ENCODE data around the gene ZCWPW1.

ZCWPW1 gene

DNA sequence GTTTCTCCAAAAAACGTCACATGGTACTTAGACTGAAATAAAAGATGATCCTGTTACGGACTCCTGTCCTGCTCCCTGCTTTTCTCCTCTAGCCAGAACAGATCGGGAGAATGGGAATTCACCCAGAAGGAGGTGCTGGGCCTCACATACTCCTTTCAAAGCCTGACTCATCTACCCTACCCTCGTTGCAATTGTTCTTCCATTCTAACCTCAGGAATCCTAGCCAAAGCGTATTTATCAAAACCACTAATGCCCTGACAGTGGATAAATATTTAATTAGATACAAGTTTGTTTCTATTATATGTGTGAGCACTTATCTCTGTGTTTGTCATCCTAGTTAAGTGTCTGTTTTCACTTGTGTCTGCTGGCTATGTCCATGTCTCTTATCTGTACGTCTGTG, 21.7 kb downstream of the ZCWPW1 start:
- Histone ChIP-seq H3K27me3 (ENCODE audit: low read length) (no peaks in the 10 kb centered on the region), H3K9me2 (replicated peaks; ENCODE audit: insufficient read depth, low read length) (no peaks in the 10 kb centered on the region), H3F3A (ENCODE audit: insufficient read depth) (no peaks in the 10 kb centered on the region), H3K9ac (ENCODE audit: low read length) (no peak overlapping the region), H4K20me1 (ENCODE audit: low read depth, low read length) (no peaks in the 10 kb centered on the region), H3K27ac (ENCODE audit: low read depth, low read length) (no peak overlapping the region), H3K9me3 (ENCODE audit: insufficient read depth, low read length) (no peaks in the 10 kb centered on the region), H3K36me3 (ENCODE audit: low read length) (no peaks in the 10 kb centered on the region), H3K79me2 (ENCODE audit: insufficient read depth, low read length) (no peaks in the 10 kb centered on the region), H2AFZ (ENCODE audit: low read depth, low read length, severe bottlenecking) (no peak overlapping the region), H3K4me2 (ENCODE audit: low read depth, low read length, poor library complexity, severe bottlenecking) (no peak overlapping the region), H3K4me3 (ENCODE audit: insufficient read depth, low read length, poor library complexity, severe bottlenecking) (no peak overlapping the region)
- TF ChIP-seq CTCF (IDR thresholded peaks at IDR 0.05; ENCODE audit: insufficient read depth, low read length, poor library complexity, severe bottlenecking) (no peak), EZH2phosphoT487 (conservative IDR thresholded peaks at IDR 0.05; ENCODE audit: low read length) (no peak)

GRCh38 chr7:100402241-100402640, 26.3 kb downstream of the ZCWPW1 start:
- Histone ChIP-seq H3K27me3 (ENCODE audit: low read length) (no peaks in the 10 kb centered on the region), H3K9ac (ENCODE audit: low read length) (no peak overlapping the region), H2AFZ (ENCODE audit: low read depth, low read length, severe bottlenecking) (no peak overlapping the region), H3K9me2 (replicated peaks; ENCODE audit: insufficient read depth, low read length) (no peaks in the 10 kb centered on the region), H3K4me2 (ENCODE audit: low read depth, low read length, poor library complexity, severe bottlenecking) (no peak overlapping the region), H3K27ac (ENCODE audit: low read depth, low read length) (no peak overlapping the region), H4K20me1 (ENCODE audit: low read depth, low read length) (no peaks in the 10 kb centered on the region), H3K4me3 (ENCODE audit: insufficient read depth, low read length, poor library complexity, severe bottlenecking) (no peak overlapping the region), H3K79me2 (ENCODE audit: insufficient read depth, low read length) (no peaks in the 10 kb centered on the region), H3K36me3 (ENCODE audit: low read length) (no peaks in the 10 kb centered on the region), H3F3A (ENCODE audit: insufficient read depth) (no peaks in the 10 kb centered on the region), H3K9me3 (ENCODE audit: insufficient read depth, low read length) (no peaks in the 10 kb centered on the region)
- TF ChIP-seq CTCF (IDR thresholded peaks at IDR 0.05; ENCODE audit: insufficient read depth, low read length, poor library complexity, severe bottlenecking) (no peak), EZH2phosphoT487 (conservative IDR thresholded peaks at IDR 0.05; ENCODE audit: low read length) (no peak)

DNA sequence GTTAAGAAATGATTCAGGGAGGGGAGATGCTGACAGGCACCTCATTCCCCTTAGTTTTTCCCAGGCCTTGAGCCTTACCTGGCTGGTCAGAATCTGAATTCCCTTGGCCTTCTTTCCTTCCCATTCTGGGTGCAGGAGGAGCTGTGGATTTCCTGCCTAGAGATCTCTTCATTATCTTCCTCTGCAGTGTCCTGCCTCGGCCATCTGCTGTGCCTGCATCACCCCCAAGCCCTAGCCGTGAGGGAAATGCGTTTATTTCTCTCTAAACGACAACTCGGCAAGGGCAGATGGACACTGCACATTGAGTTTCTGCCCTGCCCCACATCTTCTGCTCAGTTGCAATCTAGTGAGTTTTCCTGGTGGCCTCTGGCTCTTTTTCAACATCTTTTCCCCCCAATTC, 26.7 kb downstream of the ZCWPW1 start:
- Histone ChIP-seq H2AFZ (ENCODE audit: low read depth, low read length, severe bottlenecking) (no peak overlapping the region), H3K9ac (ENCODE audit: low read length) (no peak overlapping the region), H3K4me2 (ENCODE audit: low read depth, low read length, poor library complexity, severe bottlenecking) (no peak overlapping the region), H3K27me3 (ENCODE audit: low read length) (no peaks in the 10 kb centered on the region), H3K4me3 (ENCODE audit: insufficient read depth, low read length, poor library complexity, severe bottlenecking) (no peak overlapping the region), H3K9me3 (ENCODE audit: insufficient read depth, low read length) (no peaks in the 10 kb centered on the region), H4K20me1 (ENCODE audit: low read depth, low read length) (no peaks in the 10 kb centered on the region), H3K27ac (ENCODE audit: low read depth, low read length) (no peak overlapping the region), H3K9me2 (replicated peaks; ENCODE audit: insufficient read depth, low read length) (no peaks in the 10 kb centered on the region), H3K79me2 (ENCODE audit: insufficient read depth, low read length) (no peaks in the 10 kb centered on the region), H3F3A (ENCODE audit: insufficient read depth) (no peaks in the 10 kb centered on the region), H3K36me3 (ENCODE audit: low read length) (no peaks in the 10 kb centered on the region)
- no peak for TF ChIP-seq EZH2phosphoT487 (conservative IDR thresholded peaks at IDR 0.05; ENCODE audit: low read length)
- no peak for TF ChIP-seq CTCF (IDR thresholded peaks at IDR 0.05; ENCODE audit: insufficient read depth, low read length, poor library complexity, severe bottlenecking)

DNA sequence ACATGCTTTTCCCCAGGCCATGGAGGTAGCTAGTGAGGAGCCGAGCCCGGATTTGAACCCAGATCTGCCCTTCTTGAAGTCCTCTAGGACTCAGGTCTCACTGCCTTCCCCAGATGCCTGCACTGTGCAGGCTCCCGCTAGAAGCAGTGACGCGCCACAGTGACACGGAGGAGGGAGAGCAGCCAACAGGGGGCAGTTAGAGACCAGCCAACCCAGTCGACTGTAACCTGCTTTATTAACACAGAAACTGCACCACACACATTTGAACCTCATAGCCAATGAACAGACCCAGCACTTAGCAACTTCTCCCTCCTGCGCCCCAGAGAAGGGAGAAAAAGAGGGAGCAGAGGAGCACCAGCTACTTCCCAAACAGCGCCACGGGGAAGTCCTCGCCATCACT, 27.8 kb downstream of the ZCWPW1 start:
- no peaks in the 10 kb centered on the region for H3K79me2 ChIP-seq (ENCODE audit: insufficient read depth, low read length)
- no peaks in the 10 kb centered on the region for H3K36me3 ChIP-seq (ENCODE audit: low read length)
- no peak overlapping the region for H3K9ac ChIP-seq (ENCODE audit: low read length)
- no peak overlapping the region for H3K4me2 ChIP-seq (ENCODE audit: low read depth, low read length, poor library complexity, severe bottlenecking)
- TF ChIP-seq EZH2phosphoT487 (conservative IDR thresholded peaks at IDR 0.05; ENCODE audit: low read length) (no peak), CTCF (IDR thresholded peaks at IDR 0.05; ENCODE audit: insufficient read depth, low read length, poor library complexity, severe bottlenecking) (peak; percentile 38)
- no peak overlapping the region for H3K27ac ChIP-seq (ENCODE audit: low read depth, low read length)
- H3K27me3 ChIP-seq (ENCODE audit: low read length) = no peaks in the 10 kb centered on the region
- H2AFZ ChIP-seq (ENCODE audit: low read depth, low read length, severe bottlenecking) = no peak overlapping the region
- no peaks in the 10 kb centered on the region for H3F3A ChIP-seq (ENCODE audit: insufficient read depth)
- H4K20me1 ChIP-seq (ENCODE audit: low read depth, low read length) = no peaks in the 10 kb centered on the region
- no peak overlapping the region for H3K4me3 ChIP-seq (ENCODE audit: insufficient read depth, low read length, poor library complexity, severe bottlenecking)
- H3K9me2 ChIP-seq (replicated peaks; ENCODE audit: insufficient read depth, low read length) = no peaks in the 10 kb centered on the region
- H3K9me3 ChIP-seq (ENCODE audit: insufficient read depth, low read length) = no peaks in the 10 kb centered on the region
